HCT116 (cell line): ENCODE data around the gene AMELX.

ENCODE experiments used
- CTCF ChIP-seq, 3 experiments: fragments of 200-600 bp in 1 of 3; sonication (generic) in 1 of 3; IDR thresholded peaks in 2 of 3; conservative IDR thresholded peaks in 1 of 3; 2 replicates each; pipeline ENCODE4 v1.5.1; 2012 to 2017; ENCODE audit warnings: low read depth in 2 of 3, low read length in 2 of 3, antibody characterized with exemption in 1 of 3, borderline replicate concordance in 1 of 3, control low read depth in 1 of 3, mild to moderate bottlenecking in 1 of 3, mixed read lengths in 1 of 3, mixed run types in 1 of 3, moderate library complexity in 1 of 3; ENCODE audit not compliant: insufficient read depth in 1 of 3
- EGR1 ChIP-seq: IDR thresholded peaks from 2 replicates; pipeline ENCODE4 v1.6.1; 2012; ENCODE audit warnings: low read depth
- EZH2 ChIP-seq: fragments of 200-600 bp; sonication (generic); IDR thresholded peaks from 2 replicates; pipeline ENCODE4 v1.6.1; 2017; ENCODE audit warnings: antibody characterized with exemption, mixed run types
- EZH2phosphoT487 ChIP-seq: fragments of 200-600 bp; IDR thresholded peaks from 2 replicates; pipeline ENCODE4 v1.6.1; 2018; ENCODE audit warnings: antibody characterized with exemption, borderline replicate concordance
- FOSL1 ChIP-seq: IDR thresholded peaks from 2 replicates; pipeline ENCODE4 v1.6.1; 2012; ENCODE audit warnings: low read depth
- MAX ChIP-seq: IDR thresholded peaks from 2 replicates; pipeline ENCODE4 v1.6.1; 2012
- POLR2A ChIP-seq: IDR thresholded peaks from 2 replicates; pipeline ENCODE4 v1.7.0; 2011; ENCODE audit warnings: borderline replicate concordance; ENCODE audit not compliant: insufficient read depth, insufficient read length; ENCODE audit errors: extremely low read depth
- RAD21 ChIP-seq: IDR thresholded peaks from 2 replicates; pipeline ENCODE4 v1.6.1; 2012; ENCODE audit warnings: low read depth, mild to moderate bottlenecking
- REST ChIP-seq: IDR thresholded peaks from 2 replicates; pipeline ENCODE4 v1.6.1; 2012; ENCODE audit warnings: low read depth
- SP1 ChIP-seq: IDR thresholded peaks from 2 replicates; pipeline ENCODE4 v1.6.1; 2012; ENCODE audit warnings: low read depth
- TCF7L2 ChIP-seq: IDR thresholded peaks from 2 replicates; pipeline ENCODE4 v1.7.0; 2011; ENCODE audit warnings: borderline replicate concordance, inconsistent platforms; ENCODE audit not compliant: insufficient read depth, insufficient read length; ENCODE audit errors: extremely low read depth
- YY1 ChIP-seq: IDR thresholded peaks from 2 replicates; pipeline ENCODE4 v1.6.1; 2011; ENCODE audit warnings: low read length, low read depth, moderate library complexity, mild to moderate bottlenecking; ENCODE audit not compliant: insufficient replicate concordance; ENCODE audit errors: extremely low read depth
- ZBTB33 ChIP-seq: IDR thresholded peaks from 2 replicates; pipeline ENCODE4 v1.6.1; 2011; ENCODE audit warnings: mild to moderate bottlenecking, low read length, moderate library complexity; ENCODE audit not compliant: insufficient replicate concordance; ENCODE audit errors: extremely low read depth
- ZNF274 ChIP-seq: fragments of 200-500 bp; sonication (Bioruptor generic); IDR thresholded peaks from 2 replicates; pipeline ENCODE4 v1.6.1; 2014; ENCODE audit warnings: mild to moderate bottlenecking, low read depth, low read length, inconsistent platforms

GRCh38 chrX:11304829-11305228 is 11.6 kb downstream of the AMELX start:
- TF ChIP-seq MAX (no peak), FOSL1 (no peak), CTCF (IDR thresholded peaks at IDR 0.05 in 2 of 3, conservative IDR thresholded peaks at IDR 0.05 in 1 of 3; ENCODE audit: borderline replicate concordance in 1 of 3, insufficient read depth in 1 of 3, low read depth in 2 of 3, low read length in 2 of 3) (no peak), EZH2 (no peak), SP1 (no peak), POLR2A (no peak), RAD21 (no peak), EGR1 (no peak), ZBTB33 (no peak), YY1 (no peak), ZNF274 (no peak), TCF7L2 (no peak), REST (no peak), EZH2phosphoT487 (no peak)
